Large intestine (tissue), 3 donors: ENCODE data around the gene DST. TPM values are rescaled to one million over a fixed set of nuclear protein-coding genes. Genes with fewer than 3 reads are reported as not detected.

Experiments
- DNase-seq, 2 donors: peaks; one replicate each; pipeline versions ENCODE4 v3.0.0 to v3.0.0-alpha.2; 2013
- H3K27ac ChIP-seq: one replicate; pipeline ENCODE4 v1.5.1; 2013; ENCODE audit warnings: low read length
- H3K27me3 ChIP-seq: 2 replicates; pipeline ENCODE4 v1.6.1; 2013; ENCODE audit warnings: low read length; ENCODE audit not compliant: control insufficient read depth, insufficient read depth
- H3K36me3 ChIP-seq: 2 replicates; pipeline ENCODE4 v1.6.1; 2013; ENCODE audit warnings: low read length; ENCODE audit not compliant: control insufficient read depth, insufficient read depth
- H3K4me1 ChIP-seq: one replicate; pipeline ENCODE4 v1.6.1; 2013; ENCODE audit warnings: low read length; ENCODE audit not compliant: control insufficient read depth, insufficient read depth
- H3K4me3 ChIP-seq: one replicate; pipeline ENCODE4 v1.5.1; 2013; ENCODE audit warnings: low read length
- H3K9me3 ChIP-seq: one replicate; pipeline ENCODE4 v1.6.1; 2013; ENCODE audit warnings: mild to moderate bottlenecking, low read depth, low read length, moderate library complexity; ENCODE audit not compliant: control insufficient read depth
- WGBS: methylation state at CpG from one replicate; pipeline ENCODE4 v1.1.5; 2013; ENCODE audit warnings: low lambda C conversion rate; ENCODE audit not compliant: insufficient coverage; 5-methylcytosine and 5-hydroxymethylcytosine counted together
- polyA plus RNA-seq: library from polyadenylated mRNA; unstranded; fragments of 120-200 nt; gene quantifications from one replicate; pipeline ENCODE4 v1.2.1, GENCODE V29; 2013

DST gene
- polyA plus RNA-seq, 1 donor = 234 TPM

- H3K36me3 ChIP-seq = peaks cover 59% of the 10 kb centered on the region
- no peak overlapping the region for H3K27ac ChIP-seq
Observed at GRCh38 chr6:56637640-56638039, 5.0 kb downstream of the DST start.

GRCh38 chr6:56628105-56628504 lies 14.6 kb downstream of the DST start:
- no peak for DNase-seq
- Histone ChIP-seq H3K4me1 (peaks cover 7% of the 10 kb centered on the region), H3K27ac (no peak overlapping the region), H3K36me3 (peaks cover 53% of the 10 kb centered on the region), H3K4me3 (no peak overlapping the region), H3K9me3 (no peaks in the 10 kb centered on the region), H3K27me3 (no peaks in the 10 kb centered on the region)
- 100% methylated on average over 2 of the region's 5 CpGs for WGBS

More at GRCh38 chr6:56637640-56638039, 5.0 kb downstream of the DST start:
- Histone ChIP-seq H3K27me3 (no peaks in the 10 kb centered on the region), H3K4me1 (no peaks in the 10 kb centered on the region), H3K9me3 (no peaks in the 10 kb centered on the region), H3K4me3 (no peak overlapping the region)
- peak; percentile 42 to 50 for DNase-seq
- no CpG with 5 or more reads among the region's 2 CpGs for WGBS

DNA sequence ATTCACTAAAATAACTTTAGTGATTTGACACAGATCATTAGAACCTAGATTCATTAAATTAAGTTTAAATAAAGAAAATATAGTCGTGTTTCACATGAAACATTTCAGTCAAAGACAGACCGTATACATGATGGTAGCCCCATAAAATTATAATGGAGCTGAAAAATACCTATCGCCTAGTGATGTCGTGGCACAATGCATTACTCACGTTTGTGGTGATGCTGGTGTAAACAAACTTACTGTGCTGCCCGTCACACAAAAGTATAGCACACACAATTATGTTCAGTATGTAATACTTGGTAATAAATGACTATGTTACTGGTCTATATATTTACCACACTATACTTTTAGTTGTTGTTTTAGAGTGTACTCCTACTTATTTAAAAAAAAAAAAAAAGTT lies 17.3 kb downstream of the DST start:
- H3K27me3 ChIP-seq = no peaks in the 10 kb centered on the region

DNA sequence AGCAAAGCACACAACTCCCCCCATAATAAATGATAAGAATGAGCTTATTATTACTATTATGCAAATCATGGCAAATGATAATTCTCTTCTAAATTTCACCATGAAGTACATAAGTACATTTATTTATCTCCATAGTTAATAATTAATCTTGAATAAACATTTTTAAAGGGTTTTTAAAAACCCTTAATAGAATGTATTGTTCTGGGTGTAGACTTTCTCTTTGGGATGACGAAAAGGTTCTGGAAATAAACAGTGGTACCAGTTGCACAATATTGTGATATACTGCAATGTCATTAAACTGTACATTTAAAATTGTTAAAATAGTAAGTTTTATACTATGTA lies 18.0 kb downstream of the DST start:
- no CpG with 5 or more reads among the region's 1 CpG for WGBS
- no peaks in the 10 kb centered on the region for H3K9me3 ChIP-seq
- no peak overlapping the region for H3K4me3 ChIP-seq
- H3K4me1 ChIP-seq = peaks cover 7% of the 10 kb centered on the region
- peak overlapping the region; percentile 11 for H3K27ac ChIP-seq
- peaks cover 41% of the 10 kb centered on the region for H3K36me3 ChIP-seq
- DNase-seq = no peak
- H3K27me3 ChIP-seq = no peaks in the 10 kb centered on the region

More for the DNA sequence above, 17.3 kb downstream of the DST start:
- H3K27ac ChIP-seq = no peak overlapping the region
- DNase-seq = no peak
- H3K4me3 ChIP-seq = no peak overlapping the region
- 89% methylated on average over 2 of the region's 6 CpGs for WGBS
- peaks cover 37% of the 10 kb centered on the region for H3K36me3 ChIP-seq
- H3K9me3 ChIP-seq = no peaks in the 10 kb centered on the region
- H3K4me1 ChIP-seq = peaks cover 7% of the 10 kb centered on the region

DNA sequence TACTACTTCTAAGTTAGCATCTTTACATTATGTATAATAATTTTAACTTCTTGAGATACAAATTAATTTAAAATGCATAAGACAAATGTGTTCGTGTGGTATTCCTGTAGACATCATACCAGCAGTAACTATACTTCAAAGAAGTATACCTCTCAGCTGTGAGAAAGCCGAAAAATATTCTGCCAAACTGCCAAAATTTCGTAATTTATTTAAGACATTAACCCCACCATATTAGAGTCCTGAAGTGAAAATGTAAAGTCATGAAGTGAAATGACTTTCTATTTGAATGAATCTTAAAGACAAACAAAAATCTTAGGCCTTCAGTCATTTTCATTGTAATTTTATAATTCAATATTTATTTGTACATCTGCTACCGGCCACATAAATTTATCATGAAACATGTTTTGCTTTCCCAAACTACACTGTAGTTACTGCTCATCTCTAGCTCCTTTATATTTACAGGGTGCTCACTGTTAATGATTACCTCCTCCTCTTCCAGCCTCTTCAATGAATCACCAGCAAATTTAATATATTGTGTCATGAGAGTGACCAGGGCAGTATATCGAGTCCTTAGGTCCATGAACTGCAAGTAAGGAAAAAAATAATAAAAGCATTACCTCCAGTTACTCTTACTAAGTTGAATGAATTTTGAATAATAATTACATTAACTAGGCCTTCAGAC lies 18.5 kb downstream of the DST start:
- Histone ChIP-seq H3K36me3 (peaks cover 45% of the 10 kb centered on the region), H3K4me3 (no peak overlapping the region), H3K4me1 (peaks cover 7% of the 10 kb centered on the region), H3K9me3 (no peaks in the 10 kb centered on the region), H3K27ac (peak overlapping the region; percentile 11), H3K27me3 (no peaks in the 10 kb centered on the region)
- 83% methylated on average over 1 of the region's 5 CpGs for WGBS
- DNase-seq = peak; percentile 27 to 71

DNA sequence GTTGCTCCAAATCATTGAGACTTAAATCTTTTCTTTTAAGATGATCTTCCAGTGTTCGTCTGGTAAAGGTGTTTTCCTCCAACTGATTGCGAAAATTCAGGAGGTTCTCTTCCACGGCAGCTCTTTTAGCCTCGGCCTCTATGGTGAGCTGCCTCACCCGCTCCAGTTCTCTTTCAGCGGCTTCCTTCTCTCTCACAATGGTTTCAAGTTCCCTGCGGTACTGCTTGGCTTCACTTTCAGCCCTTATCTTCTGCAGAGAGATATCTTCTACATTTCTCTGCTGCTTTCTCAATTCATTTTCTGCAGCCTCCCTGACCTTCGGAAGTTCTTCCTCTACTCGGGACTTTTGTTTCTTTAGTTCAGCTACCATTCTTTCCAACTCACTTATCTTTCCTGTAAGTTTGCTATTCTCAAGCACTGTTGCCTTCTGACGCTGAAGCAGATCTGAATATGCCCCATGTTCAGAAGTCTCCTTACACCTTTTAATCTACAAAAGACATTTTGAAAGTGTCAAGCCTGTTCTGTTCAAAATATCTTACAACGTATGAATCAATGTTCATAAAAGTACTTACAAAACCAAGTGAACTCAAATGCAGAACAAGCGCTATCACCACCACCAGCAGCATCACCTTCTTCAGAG lies 22.3 kb downstream of the DST start:
- WGBS = 81% methylated on average over 4 of the region's 12 CpGs
- Histone ChIP-seq H3K4me1 (peaks cover 7% of the 10 kb centered on the region), H3K36me3 (peaks cover 49% of the 10 kb centered on the region), H3K9me3 (no peaks in the 10 kb centered on the region), H3K27ac (no peak overlapping the region), H3K27me3 (no peaks in the 10 kb centered on the region), H3K4me3 (no peak overlapping the region)
- no peak for DNase-seq

DNA sequence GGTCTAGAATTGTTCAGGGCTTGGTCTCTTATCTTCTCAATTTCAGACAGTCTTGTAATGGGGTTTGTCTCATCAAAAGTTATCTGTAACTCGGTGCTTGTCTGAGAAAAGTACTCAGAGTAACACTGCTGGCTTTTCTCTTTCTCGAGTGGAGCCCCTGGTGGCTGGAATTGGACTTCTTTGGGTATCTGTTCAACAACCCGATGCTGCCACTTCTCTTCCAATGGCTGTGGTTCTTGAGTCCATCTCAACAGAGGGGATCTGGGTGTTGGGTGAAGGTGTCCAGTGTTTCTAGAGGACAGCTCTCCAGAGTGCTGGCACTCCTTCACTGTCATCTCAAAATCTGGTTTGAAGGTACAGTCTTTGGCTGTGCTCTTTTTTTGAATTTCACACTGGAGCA lies 24.6 kb downstream of the DST start:
- no peaks in the 10 kb centered on the region for H3K9me3 ChIP-seq
- no peak overlapping the region for H3K27ac ChIP-seq
- no peak for DNase-seq
- no peak overlapping the region for H3K4me3 ChIP-seq
- no peaks in the 10 kb centered on the region for H3K4me1 ChIP-seq
- H3K36me3 ChIP-seq = peaks cover 49% of the 10 kb centered on the region
- 100% methylated on average over 1 of the region's 3 CpGs for WGBS
- H3K27me3 ChIP-seq = no peaks in the 10 kb centered on the region

DNA sequence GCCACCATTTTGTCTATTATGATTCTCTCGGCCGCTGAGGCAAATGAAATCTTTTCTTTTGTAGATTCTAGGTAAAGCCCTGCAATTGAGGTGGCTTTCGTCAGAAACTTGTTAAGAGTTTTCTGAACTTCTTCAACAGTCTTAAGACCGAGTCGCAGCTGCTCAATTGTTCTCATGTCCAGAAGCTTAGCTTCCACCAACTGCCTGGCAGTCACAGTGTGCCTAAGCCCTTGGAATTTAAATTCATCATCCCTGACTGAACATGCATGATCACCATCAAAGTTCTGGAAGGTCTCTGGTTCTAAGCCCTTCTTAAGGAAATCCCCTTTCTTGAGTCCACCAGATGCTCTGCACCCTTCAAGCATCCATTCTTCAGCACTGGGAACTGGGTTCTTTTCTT lies 25.7 kb downstream of the DST start:
- H3K4me3 ChIP-seq = no peak overlapping the region
- peaks cover 46% of the 10 kb centered on the region for H3K36me3 ChIP-seq
- H3K4me1 ChIP-seq = no peaks in the 10 kb centered on the region
- no peak for DNase-seq
- no peak overlapping the region for H3K27ac ChIP-seq
- H3K27me3 ChIP-seq = no peaks in the 10 kb centered on the region
- no peaks in the 10 kb centered on the region for H3K9me3 ChIP-seq
- WGBS = 100% methylated on average over 2 of the region's 5 CpGs

GRCh38 chr6:56613247-56613851 lies 29.3 kb downstream of the DST start:
- Histone ChIP-seq H3K4me1 (no peaks in the 10 kb centered on the region), H3K4me3 (no peak overlapping the region), H3K9me3 (no peaks in the 10 kb centered on the region), H3K36me3 (peaks cover 35% of the 10 kb centered on the region), H3K27ac (no peak overlapping the region), H3K27me3 (no peaks in the 10 kb centered on the region)
- 77% methylated on average over 4 of the region's 6 CpGs for WGBS
- DNase-seq = no peak

DNA sequence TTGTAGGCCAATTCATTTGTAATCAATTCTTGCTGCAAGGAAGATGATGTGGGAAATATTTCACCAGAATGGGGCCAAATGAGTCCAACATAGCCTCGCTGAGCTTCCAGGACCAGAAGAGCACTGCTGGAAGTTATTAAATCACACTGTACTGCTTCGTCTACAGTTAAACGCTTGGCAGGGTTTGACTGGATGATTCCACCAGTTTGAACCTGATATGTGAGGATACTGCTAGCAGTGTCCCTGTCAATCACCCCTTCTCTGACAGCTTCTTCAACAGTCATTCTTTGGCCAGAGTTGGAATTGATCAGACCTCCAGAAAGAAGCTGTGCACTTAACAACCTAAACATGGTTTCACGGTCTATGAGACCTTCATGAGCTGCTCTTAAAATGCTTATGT lies 34.4 kb downstream of the DST start:
- Histone ChIP-seq H3K36me3 (peaks cover 26% of the 10 kb centered on the region), H3K4me1 (no peaks in the 10 kb centered on the region), H3K9me3 (no peaks in the 10 kb centered on the region), H3K27ac (no peak overlapping the region), H3K4me3 (no peak overlapping the region), H3K27me3 (no peaks in the 10 kb centered on the region)
- no peak for DNase-seq
- WGBS = no CpG with 5 or more reads among the region's 4 CpGs
